Measurements from ENCODE around the gene OAS1.

Gene OAS1

DNA sequence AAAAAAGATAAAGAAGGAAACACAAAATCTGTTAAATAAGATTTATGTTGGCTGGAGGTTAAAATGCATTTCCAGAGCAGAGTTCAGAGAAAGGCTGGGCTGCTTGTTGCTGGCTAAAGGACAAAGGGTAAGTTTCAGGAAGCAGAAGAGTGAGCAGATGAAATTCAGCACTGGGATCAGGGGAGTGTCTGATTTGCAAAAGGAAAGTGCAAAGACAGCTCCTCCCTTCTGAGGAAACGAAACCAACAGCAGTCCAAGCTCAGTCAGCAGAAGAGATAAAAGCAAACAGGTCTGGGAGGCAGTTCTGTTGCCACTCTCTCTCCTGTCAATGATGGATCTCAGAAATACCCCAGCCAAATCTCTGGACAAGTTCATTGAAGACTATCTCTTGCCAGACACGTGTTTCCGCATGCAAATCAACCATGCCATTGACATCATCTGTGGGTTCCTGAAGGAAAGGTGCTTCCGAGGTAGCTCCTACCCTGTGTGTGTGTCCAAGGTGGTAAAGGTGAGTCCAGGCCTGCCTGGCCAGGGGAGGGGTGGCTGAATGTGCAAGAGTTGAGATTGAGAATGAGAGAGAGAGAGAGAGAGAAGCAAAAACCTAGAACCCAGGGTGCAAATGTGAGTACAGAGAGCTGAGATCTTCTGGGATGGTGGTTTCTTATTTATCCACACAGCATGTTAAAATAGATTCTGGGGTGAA, at the start of gene OAS1:
Gene OAS1 (plus strand): TSS at position 251 of the 703 bp plus-strand sequence. CDS start 78 bp downstream, at position 329.
- no peak for DNase-seq

DNA sequence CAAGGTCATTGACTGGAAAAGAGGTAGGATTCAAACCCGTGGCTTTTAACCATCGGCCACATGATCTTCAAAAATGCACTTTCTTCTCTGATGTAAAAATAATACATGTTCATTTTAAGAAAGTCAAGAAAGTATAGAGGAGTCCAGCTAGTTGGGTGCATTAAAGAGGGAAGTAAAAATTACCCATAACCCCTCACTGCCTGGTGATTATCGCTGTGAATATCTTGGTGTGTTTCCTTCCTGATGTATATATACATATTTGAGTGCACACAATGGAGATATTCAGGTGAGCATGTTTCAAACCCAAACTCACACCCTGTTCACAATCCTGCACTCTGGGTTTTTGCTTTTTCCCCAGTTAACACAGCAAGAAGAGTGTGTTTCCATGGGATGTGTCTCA, 47.5 kb upstream of the OAS1 start:
- no peak for DNase-seq

DNA sequence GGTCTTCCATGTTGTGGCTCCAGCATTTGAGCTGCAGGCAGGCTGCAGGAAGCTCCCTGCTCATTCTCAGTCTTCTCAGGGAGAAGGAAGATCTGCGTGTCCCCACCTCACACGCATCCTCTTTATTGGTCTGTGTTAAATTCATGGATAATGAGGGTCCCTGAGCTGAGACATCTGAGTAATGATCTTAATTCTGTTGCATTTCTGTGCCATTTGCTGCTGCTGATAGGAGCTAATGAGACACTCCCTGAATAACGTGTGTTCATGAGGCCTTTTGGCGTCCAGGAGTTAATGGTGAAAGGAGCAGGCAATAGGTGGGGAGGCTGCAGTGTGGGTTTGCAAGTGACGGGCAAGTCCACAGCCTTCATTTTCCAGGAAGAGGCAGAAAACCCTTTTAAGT, 46.6 kb upstream of the OAS1 start:
- DNase-seq = no peak

DNA sequence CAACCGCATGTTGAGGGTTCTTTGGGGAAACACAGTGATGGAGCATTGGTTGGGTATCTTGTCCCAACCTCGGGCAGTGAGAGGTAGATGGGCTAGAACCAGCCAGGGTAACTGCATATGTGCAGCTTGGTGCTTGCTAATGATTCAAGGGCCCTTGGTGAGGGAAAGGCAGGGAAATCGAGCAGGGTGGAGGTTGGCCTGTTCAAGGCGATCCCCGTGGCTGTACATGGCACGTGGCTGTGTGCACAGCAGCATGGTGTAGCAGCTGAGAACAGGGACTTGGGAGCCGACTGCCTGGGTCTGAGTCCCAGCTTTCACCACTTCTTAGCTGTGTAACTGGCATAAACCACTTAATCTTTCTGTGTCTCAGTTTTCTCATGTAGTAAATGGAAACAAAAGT, 45.5 kb upstream of the OAS1 start:
- DNase-seq = no peak

DNA sequence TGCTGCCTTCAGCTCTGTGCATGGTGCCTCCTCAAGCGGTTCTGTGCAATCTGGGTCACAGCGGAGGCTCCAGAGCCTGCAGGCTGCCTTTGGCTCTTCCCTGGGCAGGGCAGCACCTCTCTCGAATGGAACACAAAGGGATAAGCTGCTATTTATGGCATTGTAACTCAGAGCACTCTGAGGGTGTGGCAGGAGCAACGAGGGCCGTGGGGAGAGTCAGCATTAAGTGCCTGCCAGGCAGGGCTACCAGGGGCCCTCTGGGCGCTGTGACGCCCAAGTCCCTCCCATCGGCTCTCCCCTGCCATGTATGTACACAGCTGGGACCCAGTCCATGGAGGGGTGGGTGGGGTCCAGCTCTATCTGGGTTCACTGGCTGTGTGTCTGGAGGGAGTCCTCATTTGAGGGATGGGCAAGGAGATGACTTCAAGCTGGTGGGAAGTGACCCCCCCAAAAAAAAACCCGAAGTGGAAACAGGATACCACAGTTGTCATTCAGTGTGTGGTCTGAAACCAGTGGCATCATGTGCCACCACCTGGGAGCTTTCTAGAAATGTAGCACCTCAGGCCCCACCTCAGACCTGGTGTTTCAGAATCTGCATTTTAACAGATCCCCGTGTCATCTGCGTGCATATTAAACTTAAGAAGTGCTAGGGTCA, 44.0 kb upstream of the OAS1 start:
- DNase-seq = no peak

DNA sequence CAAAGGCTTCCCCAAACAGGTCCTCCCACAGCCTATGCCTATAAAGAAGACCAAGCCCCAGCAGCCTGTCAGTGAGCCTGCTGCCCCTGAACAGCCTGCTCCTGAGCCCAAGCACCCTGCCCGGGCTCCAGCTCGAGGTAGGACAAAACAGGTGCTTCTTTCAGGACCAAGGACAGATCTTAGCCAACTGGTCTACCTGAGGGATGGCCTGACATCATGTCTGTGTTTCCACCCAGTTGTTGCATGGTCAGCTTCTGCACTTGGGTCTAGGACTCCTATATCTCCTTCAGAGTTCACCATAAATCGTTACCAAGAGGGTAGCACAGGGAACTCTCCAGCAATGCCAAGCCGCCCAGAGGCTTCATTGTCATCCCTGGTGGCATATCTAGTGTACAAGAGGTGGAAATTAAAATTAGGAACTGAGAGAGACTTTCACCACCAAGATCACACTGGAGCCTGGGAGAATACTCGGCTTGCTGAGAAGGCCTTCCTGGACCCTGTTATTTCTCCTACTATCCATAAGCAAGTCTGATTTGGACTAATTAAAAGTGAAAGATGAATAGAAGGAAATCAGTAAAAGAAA, 38.2 kb upstream of the OAS1 start:
- no peak for DNase-seq

DNA sequence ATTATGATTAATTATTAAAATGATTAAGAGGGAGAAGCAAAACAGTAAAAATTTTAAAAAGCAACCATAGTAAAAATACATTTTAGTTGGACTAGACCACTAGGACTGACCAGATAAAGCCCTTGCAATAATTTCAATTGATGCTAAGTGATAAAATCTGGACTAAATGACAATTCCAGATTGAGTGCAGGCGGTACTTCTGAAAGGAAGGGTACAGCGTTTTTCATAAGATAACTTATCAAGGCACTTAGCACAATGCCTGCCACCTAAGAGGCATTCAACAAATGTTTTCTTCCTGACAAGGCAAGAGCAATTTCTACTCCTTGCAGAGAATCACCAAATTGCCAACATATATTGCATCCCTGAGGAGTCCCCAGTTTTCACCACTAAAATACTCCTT, 37.7 kb upstream of the OAS1 start:
- no peak for DNase-seq

DNA sequence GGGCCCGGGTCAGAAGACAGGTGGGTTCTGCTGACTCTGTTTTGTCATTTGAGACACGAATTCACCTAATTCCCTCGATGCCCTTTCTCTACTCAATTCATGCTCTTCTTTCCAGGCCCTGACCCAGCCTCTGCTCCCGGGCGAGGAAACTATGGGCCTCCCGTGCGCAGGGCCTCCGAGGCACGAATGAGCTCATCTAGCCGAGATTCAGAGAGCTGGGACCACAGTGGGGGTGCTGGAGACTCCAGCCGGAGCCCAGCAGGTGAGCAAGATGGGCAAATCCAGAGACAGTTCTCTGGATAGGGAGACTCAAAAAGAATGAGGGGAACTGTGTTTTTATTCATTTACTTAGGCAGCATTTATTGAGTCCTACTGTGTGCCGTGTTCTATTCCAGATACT, 37.0 kb upstream of the OAS1 start:
- DNase-seq = no peak

DNA sequence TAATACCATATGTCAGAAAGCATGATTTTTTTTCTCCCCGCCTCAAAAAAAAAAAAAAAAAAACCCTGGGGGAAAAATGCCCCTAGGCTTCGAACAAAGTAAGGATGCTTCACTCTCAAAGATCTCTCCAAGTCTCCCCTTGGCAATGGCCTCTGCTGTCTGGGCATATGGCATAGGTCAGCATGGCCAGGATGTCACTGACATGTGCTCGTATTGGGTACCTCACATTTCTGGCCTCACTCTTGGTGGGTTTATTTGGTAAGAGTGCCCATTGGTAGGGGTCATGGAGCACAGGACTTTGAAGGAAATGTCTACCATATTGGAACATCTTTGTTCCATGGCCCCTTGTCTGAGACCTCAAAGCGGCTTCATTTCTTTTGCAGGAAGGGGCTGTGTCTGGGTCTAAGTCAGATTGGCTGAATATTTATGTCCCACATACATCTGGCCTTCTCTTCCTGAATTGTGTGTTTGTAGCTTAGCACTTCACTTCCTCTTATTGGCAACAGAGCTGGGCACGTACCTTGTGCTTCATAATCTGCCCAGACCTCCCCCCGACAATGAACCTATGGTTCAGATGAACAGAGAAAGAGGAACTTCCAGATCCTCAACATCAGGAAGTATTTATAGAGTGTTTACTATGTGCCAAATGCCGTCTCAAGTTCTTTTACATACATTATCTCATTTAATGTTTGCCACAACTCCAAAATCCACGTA, 36.3 kb upstream of the OAS1 start:
- no peak for DNase-seq

DNA sequence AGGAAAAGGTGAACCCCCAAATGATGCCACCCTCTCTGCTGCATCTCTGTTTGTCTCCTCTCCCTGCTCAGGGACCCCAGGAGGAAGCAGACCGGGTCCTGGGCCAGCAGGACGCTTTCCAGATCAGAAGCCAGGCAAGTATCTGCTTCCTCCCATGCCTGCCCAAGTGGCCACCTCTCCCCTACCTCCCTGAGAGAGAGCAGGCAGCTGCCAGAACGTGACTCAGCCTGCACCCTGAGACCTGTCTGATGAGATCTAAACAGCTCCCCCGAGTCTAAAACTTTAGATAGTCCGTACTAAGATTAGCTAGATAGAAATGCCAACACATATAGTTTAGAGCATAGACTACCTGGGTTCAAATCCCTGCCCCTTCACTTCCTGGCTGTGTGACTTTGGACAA, 31.2 kb upstream of the OAS1 start:
- DNase-seq = no peak

DNA sequence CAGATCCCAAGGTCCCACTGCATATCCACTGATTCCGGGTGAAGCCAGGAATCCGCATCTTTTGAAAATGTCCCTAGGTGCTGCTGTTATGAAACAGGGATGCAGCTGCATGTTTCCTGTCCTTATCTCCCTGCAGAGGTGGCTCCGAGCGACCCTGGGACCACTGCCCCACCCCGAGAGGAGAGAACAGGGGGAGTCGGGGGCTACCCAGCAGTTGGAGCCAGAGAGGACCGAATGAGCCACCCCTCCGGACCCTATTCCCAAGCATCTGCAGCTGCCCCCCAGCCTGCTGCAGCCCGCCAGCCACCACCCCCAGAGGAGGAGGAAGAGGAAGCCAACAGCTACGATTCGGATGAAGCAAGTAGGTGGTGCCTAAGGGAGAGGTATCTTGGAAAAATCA, 30.3 kb upstream of the OAS1 start:
- DNase-seq = no peak

DNA sequence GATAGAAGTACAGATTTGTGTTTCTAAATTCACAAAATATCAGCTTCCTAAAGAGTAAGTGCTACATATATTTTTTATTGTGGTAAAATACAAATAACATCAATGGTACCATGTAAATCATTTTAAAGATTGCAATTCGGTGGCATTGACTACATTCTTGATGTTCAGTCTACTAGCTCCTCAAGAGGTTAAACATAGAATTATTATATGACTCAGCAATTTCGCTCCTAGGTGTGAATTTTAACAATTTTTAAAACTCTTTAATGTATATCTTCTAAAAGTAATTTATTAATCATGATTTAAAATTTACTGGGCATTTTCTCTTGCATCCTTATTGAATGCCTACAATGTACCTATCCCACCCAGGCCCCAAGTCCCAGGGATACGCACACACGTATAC, 29.8 kb upstream of the OAS1 start:
- no peak for DNase-seq

DNA sequence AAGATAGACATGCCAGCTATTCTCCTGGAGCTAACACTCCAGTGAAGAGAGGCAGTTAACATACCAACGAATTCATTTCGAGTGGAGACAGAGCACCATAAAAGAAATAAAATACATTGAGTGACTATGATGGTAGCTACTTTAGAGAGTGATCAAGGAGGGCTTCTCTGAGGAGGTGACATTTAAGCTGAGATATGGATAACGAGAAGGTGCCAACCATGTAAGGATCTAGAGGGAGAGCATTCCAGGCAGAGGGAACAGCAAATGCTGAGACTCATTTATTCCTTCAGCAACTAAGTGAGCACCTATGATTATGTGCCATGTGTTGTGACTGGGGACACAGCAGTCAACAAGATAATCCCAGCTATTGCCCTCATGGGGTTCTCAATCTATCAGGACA, 28.3 kb upstream of the OAS1 start:
- DNase-seq = no peak

DNA sequence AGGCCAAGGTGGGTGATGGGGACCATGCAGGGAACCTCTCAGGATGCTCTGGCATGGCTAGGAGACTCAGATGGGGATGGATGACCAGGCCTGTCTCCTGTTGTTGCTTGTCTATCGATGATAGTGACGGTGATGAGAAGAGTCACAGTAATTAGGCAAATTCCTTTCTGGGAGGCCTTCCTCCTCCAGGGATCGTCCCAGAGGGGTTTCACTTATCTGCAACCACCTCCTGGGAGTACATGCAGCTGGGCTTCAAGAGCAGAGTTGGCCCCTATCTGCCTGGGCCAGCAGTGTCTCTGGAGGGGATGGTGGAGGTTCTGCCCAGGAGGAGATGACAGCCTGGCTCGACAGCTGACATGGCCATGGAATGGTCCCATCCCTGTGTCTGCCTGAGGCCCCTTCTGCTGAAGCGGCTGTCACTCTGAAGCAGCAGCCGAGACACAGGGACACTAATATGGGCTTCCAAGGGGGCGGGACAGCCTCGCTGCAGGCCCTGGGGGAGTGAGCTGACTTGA, 27.5 kb upstream of the OAS1 start:
- no peak for DNase-seq

DNA sequence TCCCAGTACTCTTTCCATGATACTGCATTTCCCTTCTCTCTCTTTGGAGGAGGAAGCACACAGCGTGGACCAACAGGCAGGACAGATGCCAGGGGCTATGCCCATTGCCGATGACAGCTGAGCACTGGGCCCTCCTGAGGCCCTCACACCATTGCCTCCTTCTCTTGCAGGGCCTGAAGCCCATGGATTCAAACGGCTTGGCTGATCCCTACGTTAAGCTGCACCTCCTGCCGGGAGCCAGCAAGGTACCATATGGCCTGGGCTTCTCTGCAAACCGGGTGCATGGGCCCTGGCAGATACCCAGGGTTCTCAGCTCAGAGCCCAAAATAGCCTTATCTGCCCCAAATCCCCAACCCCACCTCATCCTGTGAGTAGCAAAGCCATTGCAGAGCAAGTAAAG, 25.2 kb upstream of the OAS1 start:
- no peak for DNase-seq

DNA sequence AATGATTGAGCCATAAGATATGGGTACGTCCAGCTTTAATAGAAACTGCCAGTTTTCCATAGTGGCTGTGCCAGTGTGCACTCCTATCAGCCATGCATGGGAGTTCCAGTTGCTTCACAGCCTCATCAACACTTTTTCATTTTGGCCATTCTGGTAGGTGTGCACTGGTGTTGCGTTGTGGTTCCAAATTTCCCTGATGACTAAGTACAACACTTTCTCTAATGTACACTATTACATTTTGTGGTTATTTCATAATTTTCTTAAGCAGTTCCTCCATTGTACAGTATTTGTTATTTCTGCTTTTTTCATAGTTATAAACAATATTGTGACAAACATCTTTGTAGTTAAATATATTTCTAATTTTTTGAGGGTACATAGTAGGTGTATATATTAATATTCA, 21.5 kb upstream of the OAS1 start:
- no peak for DNase-seq

DNA sequence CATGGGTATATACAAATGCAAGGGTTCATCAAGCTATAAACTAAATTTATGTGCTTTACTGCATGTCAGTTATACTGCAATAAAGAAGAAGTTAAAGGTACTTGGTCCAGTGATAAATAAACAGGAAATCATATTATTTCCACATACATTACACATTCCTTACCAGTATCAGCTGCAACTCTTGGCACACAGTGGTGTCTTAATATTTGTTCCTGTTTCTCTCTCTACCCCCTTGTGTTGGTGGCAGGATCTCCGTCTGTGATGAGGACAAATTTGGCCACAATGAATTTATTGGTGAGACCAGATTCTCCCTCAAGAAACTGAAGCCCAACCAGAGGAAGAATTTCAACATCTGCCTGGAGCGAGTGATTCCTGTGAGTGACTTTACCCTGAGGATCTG, 19.2 kb upstream of the OAS1 start:
- DNase-seq = no peak

DNA sequence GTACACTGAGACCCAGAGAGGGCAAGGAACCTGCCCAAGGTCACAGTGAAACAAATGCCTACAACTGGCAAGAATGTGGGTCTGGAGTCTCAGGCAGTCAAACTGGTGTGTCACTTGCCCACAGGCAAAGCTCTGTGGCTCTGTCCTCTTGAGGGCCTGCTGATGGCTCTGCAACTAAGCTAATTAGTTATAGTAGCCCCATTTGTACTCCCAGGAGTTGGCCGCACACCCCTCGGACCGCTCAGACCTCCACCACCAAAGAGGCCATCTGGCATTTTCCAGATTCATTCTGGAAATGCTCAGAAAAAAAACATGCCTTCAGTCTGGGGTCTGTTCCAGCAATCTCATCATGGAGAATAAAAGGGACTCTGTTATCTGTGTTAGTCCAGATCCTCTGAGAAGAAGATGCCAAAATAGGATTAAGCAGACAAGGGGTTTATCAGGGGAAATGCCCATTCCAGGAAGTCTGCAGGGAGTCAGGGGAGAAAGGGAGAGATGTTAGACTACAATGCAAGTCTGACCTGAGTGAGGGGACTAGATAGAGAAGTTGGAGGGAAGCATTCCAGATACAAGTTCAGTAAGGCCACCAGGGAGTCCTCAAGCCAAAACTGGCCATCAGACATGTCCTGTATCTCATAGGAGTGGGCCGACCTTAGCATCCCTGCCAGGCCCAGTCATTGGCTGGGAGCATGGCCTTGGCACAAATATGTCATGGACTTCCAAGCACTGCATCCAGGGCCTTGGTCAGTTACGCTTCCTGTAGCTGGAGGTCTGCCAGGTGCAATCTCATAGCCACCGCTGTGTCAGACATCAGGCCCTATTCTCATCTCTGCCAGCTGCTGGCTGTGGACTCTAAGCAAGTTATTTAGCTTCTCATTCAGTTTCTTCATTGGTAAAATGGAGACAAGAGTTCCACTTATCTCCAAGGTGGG, 15.4 kb upstream of the OAS1 start:
- no peak for DNase-seq

DNA sequence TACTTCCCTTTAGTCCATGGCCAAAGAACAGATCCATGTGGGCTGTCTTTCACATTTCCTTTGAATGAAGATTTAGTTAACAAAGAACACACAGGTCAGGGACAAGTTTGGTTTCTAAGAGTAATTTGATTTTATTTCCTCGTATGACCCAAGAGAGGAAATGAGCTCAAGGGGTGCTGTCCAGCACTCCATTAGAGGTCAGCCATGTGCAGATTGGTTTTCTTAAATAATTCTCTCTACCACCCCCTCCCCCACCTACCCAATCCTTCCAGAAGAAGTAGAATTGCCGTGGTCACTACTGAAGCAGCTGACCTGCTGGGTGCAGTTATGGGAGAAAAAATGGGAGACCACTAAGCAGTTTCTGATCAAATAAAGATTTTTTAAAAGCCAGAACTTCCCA, 13.9 kb upstream of the OAS1 start:
- DNase-seq = no peak

DNA sequence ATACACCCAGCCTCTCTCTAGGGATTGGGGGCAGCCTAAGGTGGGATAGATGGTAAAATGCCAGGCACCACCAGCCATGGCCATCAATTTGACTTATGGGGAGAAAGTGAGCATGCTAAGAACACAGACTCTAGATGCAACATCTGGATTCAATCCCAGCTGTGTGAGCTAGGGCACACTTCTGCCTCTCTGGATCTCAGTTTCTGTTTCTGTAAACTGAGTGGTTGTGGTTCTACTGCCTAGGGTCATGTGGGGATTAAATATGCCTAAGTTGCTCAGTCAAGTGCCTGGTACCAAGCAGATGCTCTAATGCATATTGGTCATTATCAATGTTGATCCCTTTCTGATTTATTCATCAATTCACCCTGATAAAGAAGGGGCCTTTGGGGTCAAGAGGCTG, 12.6 kb upstream of the OAS1 start:
- DNase-seq = no peak

DNA sequence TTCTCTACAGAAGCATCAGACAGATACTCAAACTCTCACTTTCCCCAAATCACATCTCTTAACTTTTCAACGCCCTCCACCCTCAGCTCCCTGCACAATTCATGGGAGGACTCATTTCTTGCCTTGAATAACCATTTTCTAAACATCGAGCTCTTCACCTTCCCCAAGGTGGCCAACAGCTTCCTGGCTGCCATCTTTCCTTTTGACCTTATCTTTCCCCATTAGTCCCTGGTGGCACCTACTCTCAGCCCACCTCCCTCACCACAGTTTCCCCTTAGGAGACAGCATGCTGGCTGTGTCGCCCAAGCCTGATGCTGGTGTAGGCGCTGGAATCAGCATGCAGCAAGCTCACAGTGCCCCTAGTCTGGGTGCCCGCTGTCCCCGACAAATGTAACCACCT, 8.4 kb upstream of the OAS1 start:
- no peak for DNase-seq

DNA sequence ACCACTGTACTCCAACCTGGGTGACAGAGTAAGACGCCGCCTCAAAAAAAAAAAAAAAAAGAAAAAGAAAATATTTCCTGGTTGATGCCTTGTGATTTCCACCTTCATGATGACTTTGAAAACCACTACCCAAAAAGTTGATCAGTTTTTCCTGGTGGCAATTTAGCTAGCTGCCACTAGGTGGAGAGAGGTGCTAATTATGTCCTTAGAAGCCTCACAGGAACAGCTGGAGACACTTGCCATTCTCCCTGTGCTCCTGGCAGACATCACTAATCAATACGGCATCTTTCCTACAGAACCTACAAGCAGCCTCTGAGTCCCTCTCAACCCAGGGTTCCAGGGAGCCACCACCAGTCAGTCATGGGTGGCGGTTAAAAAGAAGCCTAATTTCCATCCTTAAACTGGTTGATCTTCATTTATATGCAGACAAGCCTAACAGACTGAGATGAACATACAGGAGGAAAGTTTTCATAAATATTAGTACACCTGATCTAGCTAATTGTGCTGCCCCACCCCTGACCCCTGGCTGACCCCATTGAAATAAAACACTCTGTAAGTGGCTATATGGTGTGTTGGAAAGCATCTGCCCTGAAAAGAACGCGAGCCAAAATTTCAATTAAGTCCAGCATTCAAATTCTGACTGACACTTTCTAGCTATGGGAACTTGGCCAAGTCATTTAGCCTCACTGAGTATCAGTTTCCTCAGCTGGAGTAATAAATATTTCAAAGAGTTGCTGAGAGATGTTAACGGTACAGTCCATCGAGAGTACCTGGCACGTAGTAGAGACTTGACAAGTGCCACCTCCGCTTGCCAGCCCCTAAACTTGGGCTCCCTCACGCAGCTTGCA, 6.2 kb upstream of the OAS1 start:
- peak; percentile 13 to 35 for DNase-seq

All from activated CD4-positive, alpha-beta T cell treated with anti-CD3 and anti-CD28 coated beads, Interleukin-2, amount 50 U/mL, for 4 hours (primary cell).